ENCODE data around the gene SPEM2. TPM values are rescaled to one million over a fixed set of nuclear protein-coding genes. Genes with fewer than 3 reads are reported as not detected.
"Not testable (repeated sequence)": the region's sequence is repeated elsewhere in the genome, so short reads cannot be mapped to it uniquely, and the experiment has no call there.

The SPEM2 gene
- total and polyA plus RNA-seq, 2 donors: 0.02 TPM; not detected in 1

- no peaks in the 10 kb centered on the region for H3K27me3 ChIP-seq (ENCODE audit: control insufficient read depth in 2 of 2, insufficient read depth in 1 of 2, low read length in 1 of 2)
- H3K4me1 ChIP-seq (ENCODE audit: control insufficient read depth in 2 of 2, insufficient read depth in 2 of 2, low read length in 2 of 2): peaks cover 0 to 18% of the 10 kb centered on the region in 2 donors
- H3K27ac ChIP-seq (ENCODE audit: low read depth in 1 of 2, low read length in 1 of 2): no peak overlapping the region
- DNase-seq (ENCODE audit: low read depth in 6 of 9, low spot score in 9 of 9): no peak
- no peaks in the 10 kb centered on the region for H3K9me3 ChIP-seq (ENCODE audit: control insufficient read depth in 2 of 2, insufficient read depth in 1 of 2, low read length in 1 of 2)
- 93% methylated on average over 12 of the region's 12 CpGs for WGBS
- peaks cover 23 to 27% of the 10 kb centered on the region in 2 donors for H3K36me3 ChIP-seq (ENCODE audit: control insufficient read depth in 2 of 2, insufficient read depth in 2 of 2, low read length in 1 of 2)
- H3K4me3 ChIP-seq (ENCODE audit: low read length in 2 of 2): no peak overlapping the region
Observed at GRCh38 chr17:7468804-7469389, 43.5 kb downstream of the SPEM2 start.

GRCh38 chr17:7469843-7470242 lies 44.4 kb downstream of the SPEM2 start:
- not testable (repeated sequence) for H3K27ac ChIP-seq (ENCODE audit: low read depth in 1 of 2, low read length in 1 of 2); H3K4me3 ChIP-seq (ENCODE audit: low read length in 2 of 2); H3K9me3 ChIP-seq (ENCODE audit: control insufficient read depth in 2 of 2, insufficient read depth in 1 of 2, low read length in 1 of 2); DNase-seq (ENCODE audit: low read depth in 6 of 9, low spot score in 9 of 9); H3K27me3 ChIP-seq (ENCODE audit: control insufficient read depth in 2 of 2, insufficient read depth in 1 of 2, low read length in 1 of 2)
- Histone ChIP-seq H3K36me3 (ENCODE audit: control insufficient read depth in 2 of 2, insufficient read depth in 2 of 2, low read length in 1 of 2) (peaks cover 25 to 26% of the 10 kb centered on the region in 2 donors), H3K4me1 (ENCODE audit: control insufficient read depth in 2 of 2, insufficient read depth in 2 of 2, low read length in 2 of 2) (peaks cover 0 to 18% of the 10 kb centered on the region in 2 donors)
- 98% methylated on average over 12 of the region's 12 CpGs for WGBS

DNA sequence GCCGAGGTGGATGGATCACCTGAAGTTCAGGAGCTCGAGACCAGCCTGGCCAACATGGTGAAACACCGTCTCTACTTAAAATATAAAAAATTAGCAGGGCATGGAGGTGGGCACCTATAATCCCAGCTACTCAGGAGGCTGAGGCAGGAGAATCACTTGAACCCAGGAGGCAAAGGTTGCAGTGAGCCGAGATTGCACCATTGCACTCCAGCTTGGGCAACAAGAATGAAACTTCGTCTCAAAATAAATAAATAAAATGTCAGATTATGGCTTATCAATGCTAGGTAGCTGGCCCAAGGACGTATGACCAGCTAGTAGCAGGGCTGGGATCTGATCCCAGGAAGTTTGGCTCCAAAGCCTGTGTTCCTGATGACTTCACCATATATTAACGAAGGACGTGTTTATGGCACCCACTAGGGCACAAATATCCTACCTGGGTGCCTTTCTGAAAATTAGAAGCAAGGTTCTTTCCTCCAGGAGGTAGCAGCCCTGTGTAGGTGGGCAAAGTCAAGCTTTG lies 45.1 kb downstream of the SPEM2 start:
- Histone ChIP-seq H3K4me1 (ENCODE audit: control insufficient read depth in 2 of 2, insufficient read depth in 2 of 2, low read length in 2 of 2) (peaks cover 1 to 18% of the 10 kb centered on the region in 2 donors), H3K36me3 (ENCODE audit: control insufficient read depth in 2 of 2, insufficient read depth in 2 of 2, low read length in 1 of 2) (peaks cover 23 to 24% of the 10 kb centered on the region in 2 donors)
- not testable (repeated sequence) for H3K27ac ChIP-seq (ENCODE audit: low read depth in 1 of 2, low read length in 1 of 2); H3K4me3 ChIP-seq (ENCODE audit: low read length in 2 of 2); H3K9me3 ChIP-seq (ENCODE audit: control insufficient read depth in 2 of 2, insufficient read depth in 1 of 2, low read length in 1 of 2); DNase-seq (ENCODE audit: low read depth in 6 of 9, low spot score in 9 of 9); H3K27me3 ChIP-seq (ENCODE audit: control insufficient read depth in 2 of 2, insufficient read depth in 1 of 2, low read length in 1 of 2)
- 96% methylated on average over 8 of the region's 8 CpGs for WGBS

DNA sequence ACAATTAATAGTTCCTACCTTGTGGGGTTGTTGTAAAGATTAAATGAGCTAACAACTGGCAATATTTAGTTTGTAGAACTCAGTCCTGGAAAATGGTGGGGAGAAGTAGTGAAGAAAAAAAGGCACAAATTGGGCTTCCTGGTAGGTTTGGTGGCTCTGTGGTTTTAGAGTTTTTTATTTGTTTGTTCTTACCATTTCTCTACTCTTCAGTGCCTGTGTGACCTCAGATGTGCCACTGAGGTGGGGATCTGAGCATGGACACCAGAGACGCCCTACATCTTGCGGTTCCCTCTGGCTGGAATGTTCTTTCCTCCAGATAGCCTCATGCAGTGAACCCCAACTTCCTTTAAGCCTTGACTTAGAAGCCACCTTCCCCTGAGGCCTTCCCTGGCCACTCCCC lies 46.3 kb downstream of the SPEM2 start:
- DNase-seq (ENCODE audit: low read depth in 6 of 9, low spot score in 9 of 9): no peak
- Histone ChIP-seq H3K36me3 (ENCODE audit: control insufficient read depth in 2 of 2, insufficient read depth in 2 of 2, low read length in 1 of 2) (peaks cover 11 to 13% of the 10 kb centered on the region in 2 donors), H3K4me1 (ENCODE audit: control insufficient read depth in 2 of 2, insufficient read depth in 2 of 2, low read length in 2 of 2) (peaks cover 4 to 26% of the 10 kb centered on the region in 2 donors), H3K9me3 (ENCODE audit: control insufficient read depth in 2 of 2, insufficient read depth in 1 of 2, low read length in 1 of 2) (no peaks in the 10 kb centered on the region), H3K27me3 (ENCODE audit: control insufficient read depth in 2 of 2, insufficient read depth in 1 of 2, low read length in 1 of 2) (no peaks in the 10 kb centered on the region), H3K27ac (ENCODE audit: low read depth in 1 of 2, low read length in 1 of 2) (peak overlapping the region in 1 of 2 donors; percentile 39), H3K4me3 (ENCODE audit: low read length in 2 of 2) (no peak overlapping the region)
- 84% methylated on average over 2 of the region's 2 CpGs for WGBS

- not testable (repeated sequence) for H3K4me3 ChIP-seq (ENCODE audit: low read length in 2 of 2); DNase-seq (ENCODE audit: low read depth in 6 of 9, low spot score in 9 of 9); H3K27me3 ChIP-seq (ENCODE audit: control insufficient read depth in 2 of 2, insufficient read depth in 1 of 2, low read length in 1 of 2); H3K9me3 ChIP-seq (ENCODE audit: control insufficient read depth in 2 of 2, insufficient read depth in 1 of 2, low read length in 1 of 2); H3K36me3 ChIP-seq (ENCODE audit: control insufficient read depth in 2 of 2, insufficient read depth in 2 of 2, low read length in 1 of 2); H3K27ac ChIP-seq (ENCODE audit: low read depth in 1 of 2, low read length in 1 of 2)
- WGBS: 96% methylated on average over 8 of the region's 8 CpGs
- H3K4me1 ChIP-seq (ENCODE audit: control insufficient read depth in 2 of 2, insufficient read depth in 2 of 2, low read length in 2 of 2): peaks cover 18 to 36% of the 10 kb centered on the region in 2 donors
Observed at GRCh38 chr17:7474767-7475166, 49.4 kb downstream of the SPEM2 start.

DNA sequence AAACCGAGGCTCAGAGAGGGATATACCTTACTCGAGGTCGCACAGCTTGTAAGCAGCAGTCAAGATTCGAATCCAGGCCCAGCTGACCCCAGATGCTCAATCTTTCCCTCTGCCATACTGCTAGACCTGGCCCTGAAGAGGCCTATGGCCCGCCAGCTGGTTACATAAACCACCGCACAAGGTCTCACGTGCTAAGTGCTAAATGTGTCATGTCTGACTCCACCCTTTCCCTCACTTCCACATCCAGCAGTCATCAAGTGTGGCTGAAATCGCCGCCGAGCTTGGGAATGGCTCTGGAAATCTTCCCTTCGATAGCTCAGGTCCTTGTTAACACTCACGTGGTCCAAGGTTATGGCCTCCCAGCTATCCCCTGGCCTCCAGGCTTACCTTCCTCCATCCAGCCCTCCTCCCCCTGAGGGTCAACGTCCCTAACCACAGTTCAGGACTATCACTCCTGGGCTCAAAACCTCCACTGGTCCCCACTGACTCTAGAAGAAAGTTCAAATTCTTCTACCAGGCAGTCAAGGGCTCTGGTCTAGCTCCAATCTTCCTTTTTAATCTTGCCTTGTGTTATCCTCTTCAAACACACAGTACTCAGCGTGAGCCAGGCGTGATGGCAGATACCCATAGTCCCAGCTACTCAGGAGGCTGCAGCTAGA lies 50.5 kb downstream of the SPEM2 start:
- Histone ChIP-seq H3K9me3 (ENCODE audit: control insufficient read depth in 2 of 2, insufficient read depth in 1 of 2, low read length in 1 of 2) (no peaks in the 10 kb centered on the region), H3K4me1 (ENCODE audit: control insufficient read depth in 2 of 2, insufficient read depth in 2 of 2, low read length in 2 of 2) (peaks cover 23 to 47% of the 10 kb centered on the region in 2 donors), H3K27me3 (ENCODE audit: control insufficient read depth in 2 of 2, insufficient read depth in 1 of 2, low read length in 1 of 2) (no peaks in the 10 kb centered on the region), H3K4me3 (ENCODE audit: low read length in 2 of 2) (no peak overlapping the region), H3K36me3 (ENCODE audit: control insufficient read depth in 2 of 2, insufficient read depth in 2 of 2, low read length in 1 of 2) (peaks cover 3 to 6% of the 10 kb centered on the region in 2 donors), H3K27ac (ENCODE audit: low read depth in 1 of 2, low read length in 1 of 2) (peak overlapping the region; percentile 1 to 88)
- no peak for DNase-seq (ENCODE audit: low read depth in 6 of 9, low spot score in 9 of 9)
- WGBS: 93% methylated on average over 15 of the region's 15 CpGs

DNA sequence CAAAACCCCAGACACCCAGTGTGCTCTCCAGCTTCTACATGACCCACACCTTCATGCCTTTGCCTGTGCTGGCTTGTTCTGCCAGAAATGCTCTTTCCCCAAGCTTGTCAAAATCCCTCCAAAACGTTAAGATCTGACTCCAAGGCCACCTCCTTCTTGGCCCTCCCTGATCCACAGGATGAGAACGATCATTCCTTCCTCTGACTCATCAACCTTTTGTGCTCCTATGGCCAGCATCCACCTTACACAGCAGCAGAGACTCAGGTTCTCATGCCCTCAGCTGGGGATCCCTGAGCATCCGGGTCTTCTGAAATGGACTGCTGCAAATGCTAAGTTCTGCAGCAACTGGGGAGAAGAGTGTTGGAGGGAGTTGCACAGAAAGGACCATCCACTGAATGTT lies 51.1 kb downstream of the SPEM2 start:
- 74% methylated on average over 3 of the region's 3 CpGs for WGBS
- peak in 1 of 9 donors; percentile 13 for DNase-seq (ENCODE audit: low read depth in 6 of 9, low spot score in 9 of 9)
- Histone ChIP-seq H3K9me3 (ENCODE audit: control insufficient read depth in 2 of 2, insufficient read depth in 1 of 2, low read length in 1 of 2) (no peaks in the 10 kb centered on the region), H3K27me3 (ENCODE audit: control insufficient read depth in 2 of 2, insufficient read depth in 1 of 2, low read length in 1 of 2) (no peaks in the 10 kb centered on the region), H3K36me3 (ENCODE audit: control insufficient read depth in 2 of 2, insufficient read depth in 2 of 2, low read length in 1 of 2) (peaks cover 3 to 6% of the 10 kb centered on the region in 2 donors), H3K4me3 (ENCODE audit: low read length in 2 of 2) (no peak overlapping the region), H3K27ac (ENCODE audit: low read depth in 1 of 2, low read length in 1 of 2) (peak overlapping the region; percentile 64 to 88), H3K4me1 (ENCODE audit: control insufficient read depth in 2 of 2, insufficient read depth in 2 of 2, low read length in 2 of 2) (peaks cover 23 to 51% of the 10 kb centered on the region in 2 donors)

DNA sequence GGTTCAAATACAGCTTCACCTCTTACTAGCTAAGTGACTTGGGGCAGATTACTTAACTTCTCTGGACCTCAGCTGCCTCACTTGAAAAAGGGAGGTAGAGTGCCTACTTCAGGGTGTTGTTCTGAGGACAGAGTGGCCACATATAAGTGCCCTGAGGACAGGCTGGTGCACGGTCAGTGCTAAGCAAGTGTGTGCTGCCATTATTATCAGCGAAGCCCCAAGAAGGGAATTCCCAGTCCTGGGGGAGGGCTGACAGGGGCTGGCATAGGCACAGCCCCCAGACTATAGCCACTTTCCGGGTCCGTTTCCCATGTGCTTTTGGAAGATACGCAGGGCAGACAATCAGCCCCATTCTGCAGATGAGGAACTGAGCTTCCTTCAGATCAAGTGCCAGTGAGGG lies 51.5 kb downstream of the SPEM2 start:
- peak overlapping the region in 1 of 2 donors; percentile 69 for H3K4me3 ChIP-seq (ENCODE audit: low read length in 2 of 2)
- 96% methylated on average over 5 of the region's 5 CpGs for WGBS
- H3K4me1 ChIP-seq (ENCODE audit: control insufficient read depth in 2 of 2, insufficient read depth in 2 of 2, low read length in 2 of 2): peaks cover 23 to 52% of the 10 kb centered on the region in 2 donors
- H3K27me3 ChIP-seq (ENCODE audit: control insufficient read depth in 2 of 2, insufficient read depth in 1 of 2, low read length in 1 of 2): no peaks in the 10 kb centered on the region
- no peak for DNase-seq (ENCODE audit: low read depth in 6 of 9, low spot score in 9 of 9)
- H3K27ac ChIP-seq (ENCODE audit: low read depth in 1 of 2, low read length in 1 of 2): peak overlapping the region; percentile 36 to 88
- H3K36me3 ChIP-seq (ENCODE audit: control insufficient read depth in 2 of 2, insufficient read depth in 2 of 2, low read length in 1 of 2): peaks cover 3 to 6% of the 10 kb centered on the region in 2 donors
- no peaks in the 10 kb centered on the region for H3K9me3 ChIP-seq (ENCODE audit: control insufficient read depth in 2 of 2, insufficient read depth in 1 of 2, low read length in 1 of 2)
